Glutamatergic neuron (in vitro differentiated cells): ENCODE measurements around the gene APOL2. TPM values are rescaled to one million over a fixed set of nuclear protein-coding genes. Genes with fewer than 3 reads are reported as not detected.

Source experiments
- DNase-seq: peaks from one replicate; pipeline ENCODE4 v3.0.0; 2022
- H3K27ac Mint-ChIP-seq: one replicate; pipeline ENCODE4 v1.8.0; 2020; ENCODE audit warnings: mild to moderate bottlenecking, mixed read lengths, inconsistent platforms; ENCODE audit not compliant: unreplicated experiment
- H3K27me3 Mint-ChIP-seq: one replicate; pipeline ENCODE4 v1.8.0; 2020; ENCODE audit warnings: mild to moderate bottlenecking, moderate library complexity, mixed read lengths, inconsistent platforms; ENCODE audit not compliant: unreplicated experiment
- H3K36me3 Mint-ChIP-seq: one replicate; pipeline ENCODE4 v1.8.0; 2020; ENCODE audit warnings: mild to moderate bottlenecking, mixed read lengths, inconsistent platforms; ENCODE audit not compliant: unreplicated experiment
- H3K4me1 Mint-ChIP-seq: one replicate; pipeline ENCODE4 v1.8.0; 2020; ENCODE audit warnings: mild to moderate bottlenecking, low read depth, mixed read lengths, inconsistent platforms; ENCODE audit not compliant: unreplicated experiment
- H3K4me3 Mint-ChIP-seq: one replicate; pipeline ENCODE4 v1.8.0; 2020; ENCODE audit warnings: mild to moderate bottlenecking, mixed read lengths, inconsistent platforms; ENCODE audit not compliant: unreplicated experiment
- H3K9me3 Mint-ChIP-seq: one replicate; pipeline ENCODE4 v1.8.0; 2020; ENCODE audit warnings: mild to moderate bottlenecking, moderate library complexity, mixed read lengths, inconsistent platforms; ENCODE audit not compliant: unreplicated experiment
- microRNA-seq: library from miRNA; unstranded; fragments of <30 nt; microRNA quantifications from one replicate; pipeline ENCODE4, GENCODE V29; 2020; ENCODE audit not compliant: unreplicated experiment
- total RNA-seq: library from RNA; stranded (reverse); fragmentation: NEBNext Ultra II Directional; extraction: Animal tissue kit (Norgen Biotek cat#: 25700); gene quantifications from one replicate; pipeline ENCODE4 v1.2.1, GENCODE V29; 2021; ENCODE audit not compliant: unreplicated experiment
- TF ChIP-seq, protein P1 (sequence below): fragments of 200-600 bp; sonication (generic); IDR thresholded peaks from one replicate; pipeline ENCODE4 v1.5.0; 2021; ENCODE audit not compliant: partially characterized antibody, unreplicated experiment

The APOL2 gene
- total RNA-seq, 1 donor from 2014 or later = not detected

DNA sequence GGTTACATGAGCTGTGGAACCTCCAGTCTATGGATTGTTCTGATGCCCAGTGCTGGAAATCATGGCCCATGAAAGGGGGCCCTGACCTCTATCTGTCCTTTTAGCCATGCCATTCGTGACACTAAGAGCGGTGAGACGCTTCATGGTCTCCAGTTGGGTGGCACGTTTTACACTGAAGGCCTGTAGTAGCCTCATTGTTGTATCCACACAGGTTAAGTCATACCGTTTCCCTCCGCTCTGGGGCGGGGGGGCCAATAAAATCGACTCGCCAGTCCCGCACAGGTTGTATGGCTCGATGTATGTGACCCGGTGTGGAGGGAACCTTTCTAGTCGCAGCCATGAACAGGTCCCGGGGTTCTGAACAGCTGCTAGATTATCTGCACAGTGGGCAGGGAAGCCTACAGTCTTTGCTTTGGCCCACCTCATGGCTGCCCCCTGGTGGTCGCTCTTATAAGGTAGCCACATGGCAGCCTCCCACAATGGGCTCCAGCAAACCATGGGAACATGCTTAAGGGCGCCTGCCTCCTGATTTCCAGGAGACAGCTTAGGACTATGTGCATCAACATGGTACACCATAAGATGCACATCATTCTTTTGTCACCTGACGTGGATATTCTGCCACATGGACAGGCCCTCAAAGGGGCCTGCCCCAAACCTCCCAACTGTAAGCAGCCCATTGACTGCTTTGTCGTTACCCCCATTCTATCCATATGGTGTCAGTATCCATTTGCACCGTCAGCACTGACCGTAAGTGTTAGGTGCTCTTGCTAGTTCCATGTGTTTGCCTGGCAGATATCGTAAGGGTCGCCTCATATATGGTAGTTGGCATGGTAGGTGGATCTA, 59.1 kb downstream of the APOL2 start:
- no peaks in the 10 kb centered on the region for H3K9me3 Mint-ChIP-seq
- TF ChIP-seq, protein P1, sequence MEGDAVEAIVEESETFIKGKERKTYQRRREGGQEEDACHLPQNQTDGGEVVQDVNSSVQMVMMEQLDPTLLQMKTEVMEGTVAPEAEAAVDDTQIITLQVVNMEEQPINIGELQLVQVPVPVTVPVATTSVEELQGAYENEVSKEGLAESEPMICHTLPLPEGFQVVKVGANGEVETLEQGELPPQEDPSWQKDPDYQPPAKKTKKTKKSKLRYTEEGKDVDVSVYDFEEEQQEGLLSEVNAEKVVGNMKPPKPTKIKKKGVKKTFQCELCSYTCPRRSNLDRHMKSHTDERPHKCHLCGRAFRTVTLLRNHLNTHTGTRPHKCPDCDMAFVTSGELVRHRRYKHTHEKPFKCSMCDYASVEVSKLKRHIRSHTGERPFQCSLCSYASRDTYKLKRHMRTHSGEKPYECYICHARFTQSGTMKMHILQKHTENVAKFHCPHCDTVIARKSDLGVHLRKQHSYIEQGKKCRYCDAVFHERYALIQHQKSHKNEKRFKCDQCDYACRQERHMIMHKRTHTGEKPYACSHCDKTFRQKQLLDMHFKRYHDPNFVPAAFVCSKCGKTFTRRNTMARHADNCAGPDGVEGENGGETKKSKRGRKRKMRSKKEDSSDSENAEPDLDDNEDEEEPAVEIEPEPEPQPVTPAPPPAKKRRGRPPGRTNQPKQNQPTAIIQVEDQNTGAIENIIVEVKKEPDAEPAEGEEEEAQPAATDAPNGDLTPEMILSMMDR = peak; percentile 91
- peaks cover 1% of the 10 kb centered on the region for H3K4me1 Mint-ChIP-seq
- H3K4me3 Mint-ChIP-seq = no peak overlapping the region
- no peaks in the 10 kb centered on the region for H3K27me3 Mint-ChIP-seq
- peak overlapping the region; percentile 41 for H3K27ac Mint-ChIP-seq
- H3K36me3 Mint-ChIP-seq = no peaks in the 10 kb centered on the region
- DNase-seq = peak; percentile 85

- Mint-ChIP-seq H3K4me3 (no peak overlapping the region), H3K27me3 (no peaks in the 10 kb centered on the region), H3K36me3 (no peaks in the 10 kb centered on the region), H3K27ac (no peak overlapping the region), H3K4me1 (peaks cover 1% of the 10 kb centered on the region), H3K9me3 (no peaks in the 10 kb centered on the region)
- TF ChIP-seq, protein P1 = no peak
- no peak for DNase-seq
Measured at GRCh38 chr22:36177160-36177559, 62.2 kb downstream of the APOL2 start.

Small RNAs within 50 kb of the gene (microRNA-seq; reads per million reads assigned to microRNA genes)
- 1.9 reads per million, percentile 11 among the genes with 10 or more reads in this experiment for gene MIR6819

Other genes starting within 250 kb of the APOL2 start
- 380 TPM for gene RBFOX2, start 210.7 kb downstream of the APOL2 start, total RNA-seq
- not detected for gene APOL3, start 78.8 kb downstream of the APOL2 start, total RNA-seq
- not detected for gene APOL4, start 37.7 kb downstream of the APOL2 start, total RNA-seq
- not detected for gene APOL1, start 13.6 kb upstream of the APOL2 start, total RNA-seq
- 122 TPM for gene MYH9, start 148.4 kb upstream of the APOL2 start, total RNA-seq
- gene TXN2, start 242.1 kb upstream of the APOL2 start, total RNA-seq = 66.1 TPM